Lower lobe of right lung (tissue), 2 donors: ENCODE measurements around the gene COA5. TPM values are rescaled to one million over a fixed set of nuclear protein-coding genes. Genes with fewer than 3 reads are reported as not detected.
A peak's percentile ranks its signal among the peaks of the same experiment; 100 is the strongest.

ENCODE experiments used
- ATAC-seq, 2 donors: fragments of 200-7000 bp; cut with Tn5 transposase; one replicate each; pipeline ENCODE4 v1.9.1; 2020 to 2022; ENCODE audit warnings: mild to moderate bottlenecking in 2 of 2, moderate library complexity in 2 of 2
- DNase-seq: peaks from one replicate; pipeline ENCODE4 v3.0.0-alpha.2; 2020
- H3K27ac ChIP-seq: fragments of 200-600 bp; one replicate; pipeline ENCODE4 v1.8.0; 2022
- H3K27me3 ChIP-seq: fragments of 200-600 bp; one replicate; pipeline ENCODE4 v1.8.0; 2022; ENCODE audit warnings: low read depth
- H3K36me3 ChIP-seq: fragments of 200-600 bp; one replicate; pipeline ENCODE4 v1.8.0; 2022; ENCODE audit warnings: mild to moderate bottlenecking
- H3K4me1 ChIP-seq: fragments of 200-600 bp; one replicate; pipeline ENCODE4 v1.8.0; 2022
- H3K4me3 ChIP-seq: fragments of 200-600 bp; one replicate; pipeline ENCODE4 v1.8.0; 2022; ENCODE audit warnings: mild to moderate bottlenecking
- H3K9me3 ChIP-seq: fragments of 200-600 bp; one replicate; pipeline ENCODE4 v1.8.0; 2022
- intact Hi-C: fragments of 100-400 bp; cut with DNase I; formaldehyde crosslinking; loops from one replicate; pipeline ENCODE4 v1.11.0; 2022
- total RNA-seq: library from RNA; stranded (reverse); fragmentation: NEBNext Ultra II Directional; extraction: Animal tissue kit (Norgen Biotek cat#: 25700); gene quantifications from one replicate; pipeline ENCODE4 v1.2.1, GENCODE V29; 2021
- TF ChIP-seq, protein P1 (sequence below): fragments of 200-600 bp; IDR thresholded peaks from one replicate; pipeline ENCODE4 v1.8.0; 2022; ENCODE audit warnings: antibody characterized with exemption, mild to moderate bottlenecking
- donor health status: DM: no; HTN: yes; CAD: no; lungs with severe emphysema.

COA5 gene
- total RNA-seq, 1 donor from 2014 or later, result 31.2 TPM

DNA sequence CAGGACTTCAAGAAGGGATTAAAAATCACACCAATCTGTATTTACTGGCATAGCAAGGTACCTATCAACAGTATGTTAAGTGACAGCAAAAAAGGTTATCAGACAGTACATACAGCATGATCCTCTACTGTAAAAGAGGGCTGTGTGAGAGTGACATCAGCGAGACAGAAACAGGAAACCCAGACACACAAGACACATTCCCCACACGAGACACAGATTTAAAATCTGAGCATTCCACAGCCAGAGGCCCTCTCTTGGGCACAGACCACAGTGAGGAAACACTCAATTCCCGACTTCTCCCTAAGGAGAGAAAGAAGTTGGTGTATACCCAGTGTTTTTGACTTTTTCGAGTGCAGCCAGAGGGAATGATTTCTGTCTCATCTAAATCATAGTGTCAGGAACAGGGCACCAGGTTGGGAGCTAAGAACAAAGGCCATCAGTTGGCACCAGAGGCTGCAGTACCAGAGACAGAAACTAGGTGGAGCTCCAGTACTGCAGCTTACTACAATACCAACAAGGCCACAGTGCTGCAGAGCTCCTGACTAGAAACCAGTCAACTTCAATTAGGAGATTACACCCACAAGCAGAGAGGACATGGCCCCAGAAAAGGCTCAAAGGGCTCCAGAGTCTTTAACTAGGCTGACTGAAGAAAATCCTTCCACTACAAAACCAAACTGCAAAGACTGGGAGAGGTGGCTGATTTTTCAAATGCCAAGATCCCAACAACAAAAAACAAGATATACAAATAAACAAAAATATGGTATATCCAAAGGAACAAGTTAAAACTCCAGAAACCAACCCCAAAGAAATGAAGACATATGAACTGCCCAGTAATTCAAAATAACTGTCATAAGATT is 41.1 kb upstream of the COA5 start:
- intact Hi-C loops, result loop anchor here (5.0 kb wide), 1 partner anchor 188 kb away; no protein-coding TSS in a partner anchor

DNA sequence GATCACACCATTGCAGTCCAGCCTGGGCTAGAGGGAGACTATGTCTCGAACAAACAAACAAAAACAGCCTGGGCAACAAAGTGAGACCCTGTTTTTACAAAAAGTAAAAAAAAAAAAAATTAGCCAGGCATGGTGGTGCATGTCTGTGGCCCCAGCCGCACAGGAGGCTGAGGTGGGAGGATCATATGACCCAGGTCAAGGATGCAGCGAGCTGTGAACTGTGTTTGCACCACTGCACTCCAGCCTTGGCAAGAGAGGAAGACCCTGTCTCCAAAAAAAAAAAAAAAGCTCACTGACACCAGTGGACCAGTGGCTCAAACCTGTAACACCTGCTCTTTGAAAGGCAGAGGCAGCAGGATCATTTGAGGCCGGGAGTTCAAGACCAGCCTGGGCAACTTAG is 40.1 kb upstream of the COA5 start:
- no peak for DNase-seq
- peaks cover 27% of the 10 kb centered on the region for H3K36me3 ChIP-seq
- H3K27me3 ChIP-seq, result no peaks in the 10 kb centered on the region
- no peak overlapping the region for H3K27ac ChIP-seq
- no peak for ATAC-seq
- H3K9me3 ChIP-seq, result no peaks in the 10 kb centered on the region
- intact Hi-C loops, result loop anchor here (5.0 kb wide), 1 partner anchor 189 kb away; no protein-coding TSS in a partner anchor
- no peak overlapping the region for H3K4me3 ChIP-seq
- peaks cover 12% of the 10 kb centered on the region for H3K4me1 ChIP-seq
- TF ChIP-seq, protein P1, sequence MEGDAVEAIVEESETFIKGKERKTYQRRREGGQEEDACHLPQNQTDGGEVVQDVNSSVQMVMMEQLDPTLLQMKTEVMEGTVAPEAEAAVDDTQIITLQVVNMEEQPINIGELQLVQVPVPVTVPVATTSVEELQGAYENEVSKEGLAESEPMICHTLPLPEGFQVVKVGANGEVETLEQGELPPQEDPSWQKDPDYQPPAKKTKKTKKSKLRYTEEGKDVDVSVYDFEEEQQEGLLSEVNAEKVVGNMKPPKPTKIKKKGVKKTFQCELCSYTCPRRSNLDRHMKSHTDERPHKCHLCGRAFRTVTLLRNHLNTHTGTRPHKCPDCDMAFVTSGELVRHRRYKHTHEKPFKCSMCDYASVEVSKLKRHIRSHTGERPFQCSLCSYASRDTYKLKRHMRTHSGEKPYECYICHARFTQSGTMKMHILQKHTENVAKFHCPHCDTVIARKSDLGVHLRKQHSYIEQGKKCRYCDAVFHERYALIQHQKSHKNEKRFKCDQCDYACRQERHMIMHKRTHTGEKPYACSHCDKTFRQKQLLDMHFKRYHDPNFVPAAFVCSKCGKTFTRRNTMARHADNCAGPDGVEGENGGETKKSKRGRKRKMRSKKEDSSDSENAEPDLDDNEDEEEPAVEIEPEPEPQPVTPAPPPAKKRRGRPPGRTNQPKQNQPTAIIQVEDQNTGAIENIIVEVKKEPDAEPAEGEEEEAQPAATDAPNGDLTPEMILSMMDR, result no peak

More for the DNA sequence above, 41.1 kb upstream of the COA5 start:
- no peak overlapping the region for H3K27ac ChIP-seq
- TF ChIP-seq, protein P1, result peak; percentile 96
- DNase-seq (peak; percentile 65), ATAC-seq (peak; percentile 96 to 97)
- H3K27me3 ChIP-seq, result no peaks in the 10 kb centered on the region
- no peak overlapping the region for H3K4me3 ChIP-seq
- H3K4me1 ChIP-seq, result peaks cover 20% of the 10 kb centered on the region
- no peaks in the 10 kb centered on the region for H3K9me3 ChIP-seq
- H3K36me3 ChIP-seq, result peaks cover 21% of the 10 kb centered on the region

DNA sequence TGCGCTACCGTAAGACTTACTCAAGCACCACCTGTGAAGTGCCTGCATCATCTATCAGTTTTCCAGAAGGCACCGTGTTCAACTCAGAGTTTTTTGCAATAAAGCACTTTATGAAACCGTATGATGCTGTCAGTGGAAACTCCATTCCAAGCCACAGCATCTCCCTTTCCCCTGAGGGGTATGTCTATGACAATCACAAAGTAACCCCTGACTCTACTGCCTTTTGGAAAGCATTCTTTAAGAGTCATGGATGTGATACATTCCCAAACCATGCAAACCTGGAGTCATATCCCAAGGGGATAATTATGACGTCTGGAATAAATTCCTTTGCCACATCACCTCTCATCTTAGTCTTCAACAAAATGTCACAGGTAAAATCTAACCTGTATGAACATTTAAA is 39.3 kb upstream of the COA5 start:
- Histone ChIP-seq H3K4me3 (no peak overlapping the region), H3K9me3 (no peaks in the 10 kb centered on the region), H3K36me3 (peaks cover 33% of the 10 kb centered on the region), H3K27ac (no peak overlapping the region), H3K27me3 (no peaks in the 10 kb centered on the region), H3K4me1 (peaks cover 9% of the 10 kb centered on the region)
- intact Hi-C loops, result loop anchor here (5.0 kb wide), 1 partner anchor 190 kb away; no protein-coding TSS in a partner anchor
- ATAC-seq (no peak), DNase-seq (no peak)
- TF ChIP-seq, protein P1, result no peak

DNA sequence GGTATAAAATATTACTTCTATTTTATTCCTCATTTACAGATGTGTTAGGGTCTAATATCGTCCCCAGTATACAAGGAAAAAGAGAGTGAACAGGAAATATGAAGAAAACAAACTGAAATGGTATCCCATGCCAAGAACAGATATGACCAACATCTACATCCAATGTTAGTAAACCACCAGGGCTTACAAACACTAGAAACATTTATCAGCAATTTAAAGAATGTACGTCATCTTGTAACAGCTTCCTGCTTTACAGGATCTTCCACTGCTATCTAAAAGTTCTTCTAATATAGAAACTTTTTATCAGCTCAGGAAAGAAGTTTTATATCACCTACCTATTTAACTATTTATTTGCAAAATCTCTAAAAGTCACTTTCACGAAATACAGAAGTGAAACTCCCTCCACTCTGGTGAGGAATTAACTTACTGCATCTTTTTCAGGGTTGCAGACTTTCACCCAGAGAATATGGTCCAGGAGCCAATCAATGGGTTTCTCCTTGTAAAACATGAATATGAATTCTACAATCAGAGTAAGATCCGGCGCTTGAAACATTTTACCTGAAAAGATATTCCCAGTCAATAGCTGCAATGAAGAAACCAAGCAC is 35.3 kb upstream of the COA5 start:
- no peak overlapping the region for H3K4me3 ChIP-seq
- H3K36me3 ChIP-seq, result peaks cover 67% of the 10 kb centered on the region
- ATAC-seq (no peak), DNase-seq (no peak)
- no peaks in the 10 kb centered on the region for H3K27me3 ChIP-seq
- TF ChIP-seq, protein P1, result no peak
- H3K27ac ChIP-seq, result no peak overlapping the region
- intact Hi-C loops, result no loop called here
- H3K9me3 ChIP-seq, result no peaks in the 10 kb centered on the region
- no peaks in the 10 kb centered on the region for H3K4me1 ChIP-seq

DNA sequence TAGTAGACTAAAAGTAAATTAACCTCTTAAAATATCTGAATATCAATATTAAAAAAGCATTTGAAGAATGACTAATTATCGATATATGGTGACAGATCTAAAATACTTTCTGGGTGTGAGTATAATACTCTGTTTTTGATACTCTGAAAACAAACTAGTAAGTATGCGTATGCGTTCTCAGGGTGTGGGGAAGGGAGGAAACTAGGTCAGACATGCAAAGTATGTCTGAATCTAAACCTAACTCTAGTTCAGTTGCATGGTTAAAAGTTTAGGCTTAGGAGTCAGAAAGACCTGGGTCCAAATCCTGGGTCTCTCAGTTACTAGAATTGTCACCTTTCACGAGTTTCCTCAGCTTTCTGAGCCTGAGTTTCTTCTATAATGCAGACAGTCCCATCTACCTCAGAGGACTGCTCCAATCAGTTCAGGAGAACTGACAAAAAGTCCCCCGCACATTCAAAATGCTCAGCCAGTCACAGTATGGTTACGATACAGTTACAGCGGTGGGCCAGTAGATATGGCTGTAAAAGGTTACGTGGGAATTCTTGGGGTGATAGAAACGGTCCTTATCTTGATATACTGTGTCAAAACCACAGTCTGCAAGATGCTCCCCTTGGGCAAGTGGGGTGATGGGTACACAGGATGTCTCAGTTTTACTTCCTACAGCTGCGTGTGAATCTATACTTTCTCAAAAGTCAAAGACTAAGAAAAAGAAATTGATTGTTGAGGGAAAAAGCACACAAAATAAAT is 29.3 kb upstream of the COA5 start:
- H3K36me3 ChIP-seq, result peaks cover 97% of the 10 kb centered on the region
- TF ChIP-seq, protein P1, result no peak

More for the DNA sequence above, 29.3 kb upstream of the COA5 start:
- no peak overlapping the region for H3K27ac ChIP-seq
- intact Hi-C loops, result no loop called here
- no peaks in the 10 kb centered on the region for H3K27me3 ChIP-seq
- ATAC-seq (peak in 1 of 2 donors; percentile 31), DNase-seq (no peak)
- H3K4me3 ChIP-seq, result no peak overlapping the region
- H3K9me3 ChIP-seq, result no peaks in the 10 kb centered on the region
- no peaks in the 10 kb centered on the region for H3K4me1 ChIP-seq
